DND-41 (cell line): ENCODE measurements around the gene IL1F10.

Source experiments
- CTCF ChIP-seq: IDR thresholded peaks from 2 replicates; pipeline ENCODE4 v1.5.1; 2012; ENCODE audit warnings: borderline replicate concordance, low read length, moderate library complexity, mild to moderate bottlenecking; ENCODE audit not compliant: poor library complexity, severe bottlenecking; ENCODE audit errors: extremely low read depth
- EZH2 ChIP-seq: IDR thresholded peaks from 3 replicates; pipeline ENCODE4 v1.6.1; 2012; ENCODE audit warnings: borderline replicate concordance, low read depth, mild to moderate bottlenecking, moderate library complexity, low read length, inconsistent platforms; ENCODE audit not compliant: severe bottlenecking

- no peak for TF ChIP-seq CTCF
- no peak for TF ChIP-seq EZH2
Measured at GRCh38 chr2:113038291-113038690, 29.5 kb upstream of the IL1F10 start.
